ENCODE data around the gene FAM162B. TPM values are rescaled to one million over a fixed set of nuclear protein-coding genes. Genes with fewer than 3 reads are reported as not detected.
"Not testable (repeated sequence)": the region's sequence is repeated elsewhere in the genome, so short reads cannot be mapped to it uniquely, and the experiment has no call there.

Gene FAM162B
- total RNA-seq, 1 experiment from 2014 or later = 0.29 TPM

GRCh38 chr6:116726947-116727346 lies 38.6 kb downstream of the FAM162B start:
- DNase-seq (ENCODE audit: low read depth) = no peak

- DNase-seq (ENCODE audit: low read depth) = no peak
These were observed 50.8 kb downstream of the FAM162B start for GRCh38 chr6:116714761-116715160.

- DNase-seq (ENCODE audit: low read depth) = no peak
These were observed 51.2 kb downstream of the FAM162B start for GRCh38 chr6:116714296-116714695.

GRCh38 chr6:116705917-116706316 lies 59.6 kb downstream of the FAM162B start:
- no peak for DNase-seq (ENCODE audit: low read depth)

- DNase-seq (ENCODE audit: low read depth) = not testable (repeated sequence)
These were observed 61.6 kb downstream of the FAM162B start for GRCh38 chr6:116703888-116704287.

Other genes starting within 250 kb of the FAM162B start
- gene TRAPPC3L, start 220.0 kb downstream of the FAM162B start, total RNA-seq (2014; rRNA removed; shearing (Covaris generic)) = not detected in 2 replicates
- gene CALHM4, start 212.0 kb downstream of the FAM162B start, total RNA-seq (2014; rRNA removed; shearing (Covaris generic)) = not detected in 2 replicates
- 39.0 and 51.6 TPM in 2 replicates for gene RWDD1, start 194.2 kb downstream of the FAM162B start, total RNA-seq (2014; rRNA removed; shearing (Covaris generic))
- under 0.01 TPM in 1 of 2 replicates, not detected in the other for gene RSPH4A, start 149.2 kb downstream of the FAM162B start, total RNA-seq (2014; rRNA removed; shearing (Covaris generic))
- gene ZUP1, start 97.0 kb downstream of the FAM162B start, total RNA-seq (2014; rRNA removed; shearing (Covaris generic)) = 16.7 and 21.0 TPM in 2 replicates
- 10.5 and 16.7 TPM in 2 replicates for gene KPNA5, start 84.5 kb downstream of the FAM162B start, total RNA-seq (2014; rRNA removed; shearing (Covaris generic))
- not detected in 2 replicates for gene GPRC6A, start 63.4 kb upstream of the FAM162B start, total RNA-seq (2014; rRNA removed; shearing (Covaris generic))
- gene RFX6, start 111.5 kb upstream of the FAM162B start, total RNA-seq (2014; rRNA removed; shearing (Covaris generic)) = not detected in 2 replicates